GM12864 (cell line): ENCODE measurements around the gene KRTAP12-2.
"Not testable (repeated sequence)": the region's sequence is repeated elsewhere in the genome, so short reads cannot be mapped to it uniquely, and the experiment has no call there.

Source experiments
- DNase-seq: peaks from one replicate; pipeline ENCODE4 v3.0.0-alpha.2; 2011; ENCODE audit warnings: low read depth
- H3K4me3 ChIP-seq: 2 replicates; pipeline ENCODE4 v1.5.1; 2011; ENCODE audit warnings: mild to moderate bottlenecking, low read depth, low read length, control low read depth
- TF ChIP-seq, protein P1 (sequence below): IDR thresholded peaks from 2 replicates; pipeline ENCODE4 v1.5.1; 2011; ENCODE audit warnings: low read depth, mild to moderate bottlenecking, moderate library complexity, low read length, control low read depth, inconsistent platforms; ENCODE audit errors: missing control alignments

The KRTAP12-2 gene

DNA sequence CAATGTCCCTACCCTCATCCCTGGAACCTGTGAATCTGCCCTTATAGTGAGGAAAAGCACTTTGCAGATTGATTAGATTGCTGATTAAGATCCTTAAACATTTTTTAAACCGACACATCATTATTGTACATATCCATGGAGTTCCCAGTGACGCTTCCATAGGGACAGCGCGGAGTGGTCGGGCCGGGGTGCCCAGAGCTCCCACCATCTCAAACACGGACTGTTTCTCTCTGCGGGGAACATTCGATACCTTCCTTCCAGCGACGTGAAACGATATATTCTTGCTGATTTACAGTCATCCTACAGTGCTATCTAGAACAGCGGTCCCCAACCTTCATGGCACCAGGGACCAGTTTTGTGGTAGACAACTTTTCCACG, 34.3 kb upstream of the KRTAP12-2 start:
- TF ChIP-seq, protein P1, sequence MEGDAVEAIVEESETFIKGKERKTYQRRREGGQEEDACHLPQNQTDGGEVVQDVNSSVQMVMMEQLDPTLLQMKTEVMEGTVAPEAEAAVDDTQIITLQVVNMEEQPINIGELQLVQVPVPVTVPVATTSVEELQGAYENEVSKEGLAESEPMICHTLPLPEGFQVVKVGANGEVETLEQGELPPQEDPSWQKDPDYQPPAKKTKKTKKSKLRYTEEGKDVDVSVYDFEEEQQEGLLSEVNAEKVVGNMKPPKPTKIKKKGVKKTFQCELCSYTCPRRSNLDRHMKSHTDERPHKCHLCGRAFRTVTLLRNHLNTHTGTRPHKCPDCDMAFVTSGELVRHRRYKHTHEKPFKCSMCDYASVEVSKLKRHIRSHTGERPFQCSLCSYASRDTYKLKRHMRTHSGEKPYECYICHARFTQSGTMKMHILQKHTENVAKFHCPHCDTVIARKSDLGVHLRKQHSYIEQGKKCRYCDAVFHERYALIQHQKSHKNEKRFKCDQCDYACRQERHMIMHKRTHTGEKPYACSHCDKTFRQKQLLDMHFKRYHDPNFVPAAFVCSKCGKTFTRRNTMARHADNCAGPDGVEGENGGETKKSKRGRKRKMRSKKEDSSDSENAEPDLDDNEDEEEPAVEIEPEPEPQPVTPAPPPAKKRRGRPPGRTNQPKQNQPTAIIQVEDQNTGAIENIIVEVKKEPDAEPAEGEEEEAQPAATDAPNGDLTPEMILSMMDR, result no peak
- DNase-seq, result no peak
- no peak overlapping the region for H3K4me3 ChIP-seq

DNA sequence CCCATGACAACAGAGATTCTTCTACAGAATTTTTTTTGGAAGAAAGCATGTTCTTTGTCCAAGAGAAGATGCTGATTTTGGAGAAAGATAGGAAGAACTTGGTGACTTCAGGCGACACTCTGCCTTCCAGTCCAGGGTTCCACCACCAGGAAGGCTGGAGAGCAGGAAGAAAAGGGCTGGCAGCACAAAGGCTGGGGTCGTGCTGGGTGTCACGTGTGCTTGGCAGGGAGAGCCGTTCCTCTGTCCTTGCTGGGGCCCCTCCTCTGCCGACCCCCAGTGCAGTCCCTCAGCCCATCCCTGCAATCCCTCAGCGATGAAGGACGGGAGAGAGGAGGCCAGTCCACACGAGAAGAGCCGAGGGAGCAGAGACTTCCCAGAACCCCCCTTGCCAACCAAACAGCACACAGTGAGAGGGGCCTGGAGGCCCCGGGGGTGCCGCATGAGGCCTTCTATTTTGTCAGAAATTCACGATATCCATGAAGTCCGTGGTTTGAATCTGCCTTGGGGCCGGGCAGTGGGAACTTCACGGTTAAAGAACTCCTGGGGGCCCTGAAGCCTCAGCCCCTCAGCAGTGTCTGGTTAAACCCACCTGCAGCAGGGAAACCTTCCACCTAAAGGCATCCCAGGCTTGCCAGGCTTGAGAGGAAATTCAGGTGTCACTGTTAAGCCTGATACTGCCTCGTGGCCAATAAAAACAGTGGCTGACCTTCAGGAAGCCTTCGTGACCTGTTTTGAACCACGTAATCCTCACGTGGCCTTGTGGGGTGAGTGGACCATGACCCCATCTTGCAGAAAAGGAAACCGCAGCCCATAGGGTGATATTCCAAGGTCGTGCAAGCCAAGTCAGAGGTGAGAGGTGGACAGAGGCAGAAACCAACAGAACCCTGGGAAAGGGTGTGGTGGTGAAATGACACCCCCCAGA, 33.6 kb upstream of the KRTAP12-2 start:
- no peak overlapping the region for H3K4me3 ChIP-seq
- TF ChIP-seq, protein P1, result no peak
- no peak for DNase-seq

DNA sequence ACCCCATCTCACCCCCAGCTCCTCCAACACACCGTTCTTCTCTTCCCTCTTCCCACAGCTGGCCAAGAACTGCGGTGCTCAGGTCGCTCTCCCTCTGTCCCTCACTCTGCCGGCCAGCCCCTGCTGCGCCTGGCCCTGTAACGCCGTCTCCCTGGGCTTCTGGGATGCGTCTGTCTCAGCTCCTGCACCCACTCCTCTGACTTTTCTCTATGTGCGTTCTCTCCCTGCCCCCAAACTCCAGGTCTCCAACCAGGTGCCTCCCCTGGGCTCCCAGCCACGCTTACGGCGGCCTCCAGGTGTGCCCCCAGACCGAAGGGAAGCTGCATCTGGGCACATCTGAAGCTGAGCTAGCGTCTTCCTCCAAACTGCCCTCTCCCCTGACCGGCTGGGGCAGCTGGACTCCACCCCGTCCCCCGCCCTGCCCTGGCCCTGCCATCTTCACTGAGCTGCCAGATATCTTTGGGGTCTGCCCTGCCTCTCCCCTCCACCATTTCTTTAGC, 32.8 kb upstream of the KRTAP12-2 start:
- no peak for DNase-seq
- H3K4me3 ChIP-seq, result no peak overlapping the region
- TF ChIP-seq, protein P1, result no peak

DNA sequence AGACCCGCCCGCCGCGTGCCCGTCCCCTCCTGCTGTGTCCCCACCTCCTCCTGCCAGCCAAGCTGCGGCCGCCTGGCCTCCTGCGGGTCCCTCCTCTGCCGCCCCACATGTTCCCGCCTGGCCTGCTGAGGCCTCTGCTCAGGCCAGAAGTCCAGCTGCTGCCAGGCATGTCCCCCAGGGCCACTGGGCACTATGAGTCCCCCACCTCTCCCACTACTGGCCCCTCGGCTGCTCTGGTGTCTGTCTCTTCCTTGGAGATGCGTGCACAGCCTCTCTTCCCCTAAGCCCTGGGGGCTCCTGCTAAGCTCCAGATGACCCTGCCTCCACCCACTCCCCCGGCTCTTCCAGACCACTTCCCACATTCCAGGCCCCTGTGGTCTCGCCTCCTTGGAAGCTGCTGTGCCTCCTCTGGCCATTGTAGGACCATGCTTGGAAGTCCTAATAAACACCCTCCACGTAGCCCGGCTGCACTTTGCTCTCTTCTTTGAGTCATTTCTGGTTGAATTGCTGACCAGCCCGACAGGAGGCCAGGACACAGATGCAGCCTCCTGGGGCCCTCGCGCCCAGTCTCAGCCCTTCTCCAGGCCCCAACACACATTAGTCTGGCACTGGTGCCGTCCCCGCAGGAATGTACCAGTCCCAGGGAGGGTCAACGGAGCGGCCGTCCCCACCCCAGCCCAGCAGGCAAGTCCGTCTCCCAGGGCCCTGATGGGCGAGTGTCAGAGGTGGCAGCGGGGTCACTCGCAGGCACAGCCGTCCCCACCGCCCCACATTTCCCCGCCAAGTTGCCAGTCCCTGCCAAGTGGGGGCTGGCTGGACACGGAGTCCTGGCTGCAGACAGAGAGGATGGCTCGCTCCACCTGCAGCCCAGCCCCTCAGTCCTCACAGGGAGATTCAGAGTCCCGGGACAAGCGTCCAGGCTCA, 31.3 kb upstream of the KRTAP12-2 start:
- no peak for DNase-seq
- TF ChIP-seq, protein P1, result no peak
- no peak overlapping the region for H3K4me3 ChIP-seq

DNA sequence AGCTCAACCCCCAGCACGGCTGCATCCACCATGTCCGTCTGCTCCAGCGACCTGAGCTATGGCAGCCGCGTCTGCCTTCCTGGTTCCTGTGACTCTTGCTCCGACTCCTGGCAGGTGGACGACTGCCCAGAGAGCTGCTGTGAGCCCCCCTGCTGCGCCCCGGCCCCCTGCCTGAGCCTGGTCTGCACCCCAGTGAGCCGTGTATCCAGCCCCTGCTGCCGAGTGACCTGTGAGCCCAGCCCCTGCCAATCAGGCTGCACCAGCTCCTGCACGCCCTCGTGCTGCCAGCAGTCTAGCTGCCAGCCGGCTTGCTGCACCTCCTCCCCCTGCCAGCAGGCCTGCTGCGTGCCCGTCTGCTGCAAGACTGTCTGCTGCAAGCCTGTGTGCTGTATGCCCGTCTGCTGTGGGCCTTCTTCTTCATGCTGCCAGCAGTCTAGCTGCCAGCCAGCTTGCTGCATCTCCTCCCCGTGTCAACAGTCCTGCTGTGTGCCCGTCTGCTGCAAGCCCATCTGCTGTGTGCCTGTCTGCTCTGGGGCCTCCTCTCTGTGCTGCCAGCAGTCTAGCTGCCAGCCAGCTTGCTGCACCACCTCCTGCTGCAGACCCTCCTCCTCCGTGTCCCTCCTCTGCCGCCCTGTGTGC, 30.6 kb upstream of the KRTAP12-2 start, which contains the start of gene KRTAP10-12:
Gene KRTAP10-12 (plus strand): TSS at position 1 of the 639 bp plus-strand sequence. CDS start 30 bp downstream, at position 31.
- DNase-seq, H3K4me3 ChIP-seq: not testable (repeated sequence)

DNA sequence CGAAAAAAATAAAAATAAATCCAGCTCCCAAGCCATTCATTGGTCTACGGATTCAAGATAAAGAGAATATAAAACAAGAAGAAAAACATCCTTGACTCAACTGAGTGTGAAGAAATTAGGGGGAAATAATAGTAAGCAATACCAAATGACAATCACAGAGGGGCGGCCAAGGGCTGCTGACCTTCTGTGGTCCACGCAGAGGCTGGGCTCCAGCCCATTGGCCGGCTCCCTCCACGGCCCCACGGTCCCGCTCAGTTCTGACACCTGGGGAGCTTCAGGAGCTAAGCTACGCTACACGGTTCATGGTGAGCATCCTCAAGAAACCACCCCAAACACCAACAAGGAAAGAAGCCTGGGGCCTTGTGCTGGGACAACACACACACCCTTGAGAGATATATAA, 29.8 kb upstream of the KRTAP12-2 start:
- no peak overlapping the region for H3K4me3 ChIP-seq
- TF ChIP-seq, protein P1, result no peak
- DNase-seq, result no peak
